ENCODE measurements around the gene ADIPOR1. TPM values are rescaled to one million over a fixed set of nuclear protein-coding genes. Genes with fewer than 3 reads are reported as not detected.
"Not testable (repeated sequence)": the region's sequence is repeated elsewhere in the genome, so short reads cannot be mapped to it uniquely, and the experiment has no call there.

The ADIPOR1 gene
- total and polyA plus RNA-seq, 2 of the 4 experiments (the other 2 are of a cell fraction): 82.7 to 92.5 TPM

DNA sequence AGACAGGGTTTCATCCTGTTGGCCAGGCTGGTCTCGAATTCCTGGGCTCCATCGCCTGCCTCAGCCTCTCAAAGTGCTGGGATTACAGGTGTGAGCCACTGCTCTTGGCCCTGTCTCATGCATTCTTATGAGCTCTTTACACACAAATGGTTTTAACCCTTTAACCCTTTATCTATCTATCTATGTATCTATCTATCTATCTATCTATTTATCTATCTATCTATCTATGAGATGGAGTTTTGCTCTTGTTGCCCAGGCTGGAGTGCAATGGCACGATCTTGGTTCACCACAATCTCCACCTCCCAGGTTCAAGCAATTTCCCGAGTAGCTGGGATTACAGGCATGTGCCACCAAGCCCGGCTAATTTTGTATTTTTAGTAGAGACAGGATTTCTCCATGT is 54.3 kb downstream of the ADIPOR1 start:
- H3K9ac ChIP-seq (ENCODE audit: low read depth, low read length); H2BK120ac ChIP-seq (ENCODE audit: low read depth, low read length); H4K20me1 ChIP-seq (ENCODE audit: insufficient read depth, low read length); H3K79me1 ChIP-seq (ENCODE audit: low read depth in 1 of 2, low read length in 2 of 2); BruUV-seq (replicated peaks); H2AFZ ChIP-seq (replicated peaks; ENCODE audit: low read length, poor library complexity); H3K4me1 ChIP-seq (ENCODE audit: control insufficient read depth, insufficient read depth, low read length); H3K27me3 ChIP-seq (ENCODE audit: control insufficient read depth, insufficient read depth, low read length); POLR2A ChIA-PET (ENCODE audit: unreplicated experiment); H2BK5ac ChIP-seq (ENCODE audit: low read depth, low read length, poor library complexity, severe bottlenecking); H3K18ac ChIP-seq (ENCODE audit: low read depth, low read length); H2AK9ac ChIP-seq (replicated peaks; ENCODE audit: low read depth, low read length, poor library complexity); H3K56ac ChIP-seq (ENCODE audit: extremely low read depth, insufficient read depth, low read length); H3K4ac ChIP-seq (ENCODE audit: low read depth, low read length); H3K14ac ChIP-seq (replicated peaks; ENCODE audit: low read depth, low read length); H3K4me2 ChIP-seq (ENCODE audit: low read depth, low read length); H3K9me1 ChIP-seq (ENCODE audit: insufficient read depth, low read length); ATAC-seq (ENCODE audit: low read depth); H3K9me3 ChIP-seq (ENCODE audit: control insufficient read depth, insufficient read depth, low read length); H2AK5ac ChIP-seq (ENCODE audit: low read depth, low read length); H4K91ac ChIP-seq (ENCODE audit: insufficient read depth, low read depth, low read length); dilution Hi-C loops (cut with HindIII; ENCODE audit: low sequenced_read_pairs, unreplicated experiment); H2BK20ac ChIP-seq (ENCODE audit: low read depth, low read length); H3K27ac ChIP-seq (ENCODE audit: insufficient read depth, low read length); H4K5ac ChIP-seq (ENCODE audit: low read depth, low read length); DNase-seq; in situ Hi-C loops (cut with MboI; ENCODE audit: low sequenced_read_pairs); H4K8ac ChIP-seq (ENCODE audit: low read depth in 2 of 2, low read length in 2 of 2); CTCF ChIA-PET; H2BK15ac ChIP-seq (ENCODE audit: low read depth, low read length); H3K4me3 ChIP-seq (ENCODE audit: insufficient read depth, low read depth, low read length); H3K23ac ChIP-seq (ENCODE audit: low read depth, low read length); intact Hi-C loops (cut with micrococcal nuclease): not testable (repeated sequence)
- WGBS, 2 experiments (ENCODE audit: extremely low coverage in 2 of 2, insufficient read length in 1 of 2): no CpG with 5 or more reads among the region's 5 CpGs
- peaks cover 23% of the 10 kb centered on the region for H3K36me3 ChIP-seq (ENCODE audit: control insufficient read depth, insufficient read depth, low read length)

Data from IMR-90 (cell line).